ENCODE data around the gene CFAP52. TPM values are rescaled to one million over a fixed set of nuclear protein-coding genes. Genes with fewer than 3 reads are reported as not detected.

Gene CFAP52
- total RNA-seq, 1 experiment from 2014 or later: not detected

- CTCF ChIA-PET: interaction anchor here (0.5 to 0.6 kb wide), 2 partner anchors 524 to 570 kb away, joined by 3 read pairs; no protein-coding TSS in a partner anchor
- no peaks in the 10 kb centered on the region for H3F3A ChIP-seq (ENCODE audit: insufficient read depth, low read depth)
- H3K4me3 ChIP-seq: no peak overlapping the region
- H3K4me2 ChIP-seq: no peak overlapping the region
- no peaks in the 10 kb centered on the region for H3K9me2 ChIP-seq (ENCODE audit: insufficient read depth)
- H3K79me2 ChIP-seq (ENCODE audit: low read depth): no peaks in the 10 kb centered on the region
- no peak for DNase-seq
- H2AFZ ChIP-seq: no peak overlapping the region
- H3K4me1 ChIP-seq (replicated peaks; ENCODE audit: insufficient read depth): no peaks in the 10 kb centered on the region
- BruUV-seq (replicated peaks): no TSS peak
- intact Hi-C loops (cut with micrococcal nuclease; ENCODE audit: unreplicated experiment): loop anchor here (2.0 to 10.0 kb wide), 3 partner anchors 640 to 1464 kb away; partner anchors contain the start of gene RPL26
- no peaks in the 10 kb centered on the region for H3K36me3 ChIP-seq (ENCODE audit: low read depth)
- no peaks in the 10 kb centered on the region for H3K9me3 ChIP-seq (ENCODE audit: insufficient read depth, low read depth)
- H3K27me3 ChIP-seq (ENCODE audit: insufficient read depth, low read depth): no peaks in the 10 kb centered on the region
- no peaks in the 10 kb centered on the region for H4K20me1 ChIP-seq (ENCODE audit: insufficient read depth)
- no peak for TF ChIP-seq EZH2 (IDR thresholded peaks at IDR 0.05; ENCODE audit: low read depth)
- TF ChIP-seq, protein P1, sequence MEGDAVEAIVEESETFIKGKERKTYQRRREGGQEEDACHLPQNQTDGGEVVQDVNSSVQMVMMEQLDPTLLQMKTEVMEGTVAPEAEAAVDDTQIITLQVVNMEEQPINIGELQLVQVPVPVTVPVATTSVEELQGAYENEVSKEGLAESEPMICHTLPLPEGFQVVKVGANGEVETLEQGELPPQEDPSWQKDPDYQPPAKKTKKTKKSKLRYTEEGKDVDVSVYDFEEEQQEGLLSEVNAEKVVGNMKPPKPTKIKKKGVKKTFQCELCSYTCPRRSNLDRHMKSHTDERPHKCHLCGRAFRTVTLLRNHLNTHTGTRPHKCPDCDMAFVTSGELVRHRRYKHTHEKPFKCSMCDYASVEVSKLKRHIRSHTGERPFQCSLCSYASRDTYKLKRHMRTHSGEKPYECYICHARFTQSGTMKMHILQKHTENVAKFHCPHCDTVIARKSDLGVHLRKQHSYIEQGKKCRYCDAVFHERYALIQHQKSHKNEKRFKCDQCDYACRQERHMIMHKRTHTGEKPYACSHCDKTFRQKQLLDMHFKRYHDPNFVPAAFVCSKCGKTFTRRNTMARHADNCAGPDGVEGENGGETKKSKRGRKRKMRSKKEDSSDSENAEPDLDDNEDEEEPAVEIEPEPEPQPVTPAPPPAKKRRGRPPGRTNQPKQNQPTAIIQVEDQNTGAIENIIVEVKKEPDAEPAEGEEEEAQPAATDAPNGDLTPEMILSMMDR (conservative IDR thresholded peaks at IDR 0.05): peak; percentile 52
- POLR2A ChIA-PET (ENCODE audit: unreplicated experiment): no interaction called here
- no peak overlapping the region for H3K27ac ChIP-seq
These were observed 47.3 kb upstream of the CFAP52 start for GRCh38 chr17:9529033-9529700.

GRCh38 chr17:9531034-9531433, 45.4 kb upstream of the CFAP52 start:
- no peak for DNase-seq
- no peaks in the 10 kb centered on the region for H3K27me3 ChIP-seq (ENCODE audit: insufficient read depth, low read depth)
- BruUV-seq (replicated peaks): no TSS peak
- H3K36me3 ChIP-seq (ENCODE audit: low read depth): no peaks in the 10 kb centered on the region
- intact Hi-C loops (cut with micrococcal nuclease; ENCODE audit: unreplicated experiment): no loop called here
- no peaks in the 10 kb centered on the region for H3K9me2 ChIP-seq (ENCODE audit: insufficient read depth)
- POLR2A ChIA-PET (ENCODE audit: unreplicated experiment): no interaction called here
- no peaks in the 10 kb centered on the region for H3K9me3 ChIP-seq (ENCODE audit: insufficient read depth, low read depth)
- H2AFZ ChIP-seq: no peak overlapping the region
- H3K4me3 ChIP-seq: no peak overlapping the region
- no peaks in the 10 kb centered on the region for H3F3A ChIP-seq (ENCODE audit: insufficient read depth, low read depth)
- H3K4me2 ChIP-seq: no peak overlapping the region
- H4K20me1 ChIP-seq (ENCODE audit: insufficient read depth): no peaks in the 10 kb centered on the region
- TF ChIP-seq EZH2 (IDR thresholded peaks at IDR 0.05; ENCODE audit: low read depth): no peak
- CTCF ChIA-PET: interaction anchor here (0.5 kb wide), 1 partner anchor 394 kb away, joined by 3 read pairs; no protein-coding TSS in a partner anchor
- no peaks in the 10 kb centered on the region for H3K4me1 ChIP-seq (replicated peaks; ENCODE audit: insufficient read depth)
- H3K27ac ChIP-seq: no peak overlapping the region
- no peaks in the 10 kb centered on the region for H3K79me2 ChIP-seq (ENCODE audit: low read depth)

- H3K4me1 ChIP-seq (replicated peaks; ENCODE audit: insufficient read depth): no peaks in the 10 kb centered on the region
- intact Hi-C loops (cut with micrococcal nuclease; ENCODE audit: unreplicated experiment): no loop called here
- H3K9me2 ChIP-seq (ENCODE audit: insufficient read depth): no peaks in the 10 kb centered on the region
- ChIA-PET CTCF (no interaction called here), POLR2A (ENCODE audit: unreplicated experiment) (no interaction called here)
- no peak for DNase-seq
- no peaks in the 10 kb centered on the region for H3F3A ChIP-seq (ENCODE audit: insufficient read depth, low read depth)
- BruUV-seq (replicated peaks): no TSS peak
- TF ChIP-seq, protein P1 (conservative IDR thresholded peaks at IDR 0.05): no peak
- no peak overlapping the region for H3K27ac ChIP-seq
- H3K4me3 ChIP-seq: no peak overlapping the region
- no peaks in the 10 kb centered on the region for H3K27me3 ChIP-seq (ENCODE audit: insufficient read depth, low read depth)
- no peaks in the 10 kb centered on the region for H4K20me1 ChIP-seq (ENCODE audit: insufficient read depth)
- no peak overlapping the region for H2AFZ ChIP-seq
- no peaks in the 10 kb centered on the region for H3K9me3 ChIP-seq (ENCODE audit: insufficient read depth, low read depth)
- no peak overlapping the region for H3K4me2 ChIP-seq
- no peaks in the 10 kb centered on the region for H3K36me3 ChIP-seq (ENCODE audit: low read depth)
- H3K79me2 ChIP-seq (ENCODE audit: low read depth): no peaks in the 10 kb centered on the region
These were observed 43.7 kb upstream of the CFAP52 start for GRCh38 chr17:9532715-9533114.

GRCh38 chr17:9533441-9533840, 43.0 kb upstream of the CFAP52 start:
- Histone ChIP-seq H4K20me1 (ENCODE audit: insufficient read depth) (no peaks in the 10 kb centered on the region), H3K9me3 (ENCODE audit: insufficient read depth, low read depth) (no peaks in the 10 kb centered on the region), H3K4me1 (replicated peaks; ENCODE audit: insufficient read depth) (no peaks in the 10 kb centered on the region), H2AFZ (no peak overlapping the region), H3K27me3 (ENCODE audit: insufficient read depth, low read depth) (no peaks in the 10 kb centered on the region), H3K4me2 (no peak overlapping the region), H3K4me3 (no peak overlapping the region), H3F3A (ENCODE audit: insufficient read depth, low read depth) (no peaks in the 10 kb centered on the region), H3K36me3 (ENCODE audit: low read depth) (no peaks in the 10 kb centered on the region), H3K27ac (no peak overlapping the region), H3K9me2 (ENCODE audit: insufficient read depth) (no peaks in the 10 kb centered on the region), H3K79me2 (ENCODE audit: low read depth) (no peaks in the 10 kb centered on the region)
- DNase-seq: no peak
- POLR2A ChIA-PET (ENCODE audit: unreplicated experiment): no interaction called here
- CTCF ChIA-PET: no interaction called here
- BruUV-seq (replicated peaks): no TSS peak
- no peak for TF ChIP-seq EZH2 (IDR thresholded peaks at IDR 0.05; ENCODE audit: low read depth)
- TF ChIP-seq, protein P1 (conservative IDR thresholded peaks at IDR 0.05): no peak
- intact Hi-C loops (cut with micrococcal nuclease; ENCODE audit: unreplicated experiment): no loop called here
